H1 (cell line): ENCODE measurements around the gene SELENOO. TPM values are rescaled to one million over a fixed set of nuclear protein-coding genes. Genes with fewer than 3 reads are reported as not detected.

Source experiments
- CTCF ChIA-PET: fragments of 300-600 bp; sonication (Branson Sonifier 250); formaldehyde crosslinking; loops from one replicate; lab custom pipeline; 2021; ENCODE audit not compliant: partially characterized antibody; lab: Charles Lee
- POLR2A ChIA-PET: fragments of 300-600 bp; sonication (Branson Sonifier 250); formaldehyde crosslinking; loops from one replicate; lab custom pipeline; 2021; ENCODE audit warnings: inconsistent platforms; ENCODE audit not compliant: partially characterized antibody; lab: Charles Lee
- DNase-seq, 2 experiments: peaks; one replicate each; pipeline versions ENCODE4 v3.0.0 to v3.0.0-alpha.2; 2010 to 2022; ENCODE audit warnings: low spot score in 2 of 2, low read depth in 1 of 2, mixed read lengths in 1 of 2
- FAIRE-seq: peaks from 2 replicates; lab custom pipeline; 2011; peaks lifted over from hg19 to GRCh38; lab: Jason Lieb, UNC
- H2AFZ ChIP-seq: 2 replicates; pipeline ENCODE4 v1.8.1; 2012; ENCODE audit warnings: low read length, inconsistent platforms
- H2AK5ac ChIP-seq: 2 replicates; pipeline ENCODE4 v1.6.1; 2013; ENCODE audit warnings: low read depth, low read length
- H2BK120ac ChIP-seq: replicated peaks from 2 replicates; pipeline ENCODE3; 2013; ENCODE audit warnings: low read depth, low read length, inconsistent platforms
- H2BK12ac ChIP-seq: 2 replicates; pipeline ENCODE4 v1.6.1; 2013; ENCODE audit warnings: low read depth, low read length
- H2BK15ac ChIP-seq: 2 replicates; pipeline ENCODE4 v1.6.1; 2013; ENCODE audit warnings: low read length
- H2BK20ac ChIP-seq: 2 replicates; pipeline ENCODE4 v1.6.1; 2013; ENCODE audit warnings: low read length
- H2BK5ac ChIP-seq: 2 replicates; pipeline ENCODE4 v1.6.1; 2013; ENCODE audit warnings: low read depth, low read length
- H3K14ac ChIP-seq: 2 replicates; pipeline ENCODE4 v1.6.1; 2013; ENCODE audit warnings: inconsistent platforms; ENCODE audit not compliant: insufficient read length
- H3K18ac ChIP-seq: 2 replicates; pipeline ENCODE4 v1.6.1; 2013; ENCODE audit warnings: low read length; ENCODE audit errors: extremely low read depth
- H3K23ac ChIP-seq: 2 replicates; pipeline ENCODE4 v1.6.1; 2013; ENCODE audit warnings: inconsistent platforms; ENCODE audit not compliant: insufficient read length
- H3K23me2 ChIP-seq: 2 replicates; pipeline ENCODE4 v1.6.1; 2013; ENCODE audit warnings: low read depth, low read length
- H3K27ac ChIP-seq: 2 replicates; pipeline ENCODE4 v1.6.1; 2011; ENCODE audit warnings: low read depth, low read length, inconsistent platforms
- H3K27me3 ChIP-seq, 4 experiments: replicated peaks in 1 of 4; 1 replicate in 1 of 4; 2 replicates in 3 of 4; pipeline versions ENCODE4 v1.6.1 to v1.8.1; 2011 to 2013; ENCODE audit warnings: low read length in 3 of 4, mild to moderate bottlenecking in 3 of 4, inconsistent platforms in 2 of 4, mixed read lengths in 2 of 4, moderate library complexity in 1 of 4; ENCODE audit not compliant: control insufficient read depth in 3 of 4, insufficient read depth in 3 of 4; ENCODE audit errors: extremely low read depth in 1 of 4
- H3K36me3 ChIP-seq, 4 experiments: 2 replicates each; pipeline versions ENCODE4 v1.6.1 to v1.8.1; 2011 to 2013; ENCODE audit warnings: mild to moderate bottlenecking in 4 of 4, low read length in 3 of 4, moderate library complexity in 2 of 4, control low read depth in 1 of 4, inconsistent platforms in 1 of 4; ENCODE audit not compliant: insufficient read depth in 4 of 4, control insufficient read depth in 2 of 4
- H3K4ac ChIP-seq: replicated peaks from 2 replicates; pipeline ENCODE3; 2013; ENCODE audit warnings: low read length, low read depth, mixed read lengths, inconsistent platforms; ENCODE audit not compliant: insufficient read length
- H3K4me1 ChIP-seq, 4 experiments: replicated peaks in 1 of 4; 1 replicate in 1 of 4; 2 replicates in 3 of 4; pipeline versions ENCODE4 v1.6.1 to v1.8.1; 2011 to 2013; ENCODE audit warnings: low read length in 3 of 4, inconsistent platforms in 2 of 4, mixed read lengths in 1 of 4; ENCODE audit not compliant: insufficient read depth in 4 of 4, control insufficient read depth in 3 of 4
- H3K4me2 ChIP-seq, 2 experiments: 2 replicates each; pipeline versions ENCODE4 v1.6.1 to v1.8.1; 2011 to 2013; ENCODE audit warnings: low read depth in 2 of 2, low read length in 2 of 2, control low read depth in 1 of 2, inconsistent platforms in 1 of 2, mild to moderate bottlenecking in 1 of 2; ENCODE audit not compliant: insufficient read depth in 1 of 2
- H3K4me3 ChIP-seq, 4 experiments: fragments of 200-600, 300-600 bp in 1 of 4; sonication (generic), shearing (Covaris generic), sonication (Bioruptor Twin) in 1 of 4; 2 replicates each; pipeline versions ENCODE4 v1.5.1 to v1.8.1; 2011 to 2016; ENCODE audit warnings: low read length in 4 of 4, low read depth in 3 of 4, control low read depth in 2 of 4, inconsistent platforms in 2 of 4, mild to moderate bottlenecking in 2 of 4, mixed read lengths in 1 of 4, moderate library complexity in 1 of 4; ENCODE audit not compliant: insufficient read depth in 2 of 4; ENCODE audit errors: extremely low read depth in 1 of 4
- H3K56ac ChIP-seq: replicated peaks from 2 replicates; pipeline ENCODE3; 2013; ENCODE audit warnings: low read depth, mild to moderate bottlenecking, mixed read lengths, low read length, inconsistent platforms; ENCODE audit not compliant: insufficient read length
- H3K79me1 ChIP-seq: 2 replicates; pipeline ENCODE4 v1.6.1; 2013; ENCODE audit warnings: low read depth, low read length, control low read depth
- H3K79me2 ChIP-seq, 2 experiments: 2 replicates each; pipeline versions ENCODE4 v1.6.1 to v1.8.1; 2012 to 2013; ENCODE audit warnings: low read length in 2 of 2, mild to moderate bottlenecking in 2 of 2, inconsistent platforms in 1 of 2; ENCODE audit not compliant: insufficient read depth in 2 of 2, control insufficient read depth in 1 of 2
- H3K9ac ChIP-seq, 4 experiments: replicated peaks in 1 of 4; 1 replicate in 1 of 4; 2 replicates in 3 of 4; pipeline versions ENCODE4 v1.6.1 to v1.8.1; 2011 to 2013; ENCODE audit warnings: low read depth in 3 of 4, low read length in 3 of 4, control low read depth in 2 of 4, mild to moderate bottlenecking in 2 of 4, moderate library complexity in 2 of 4, inconsistent platforms in 1 of 4; ENCODE audit errors: extremely low read depth in 1 of 4
- H3K9me3 ChIP-seq, 2 experiments: 2 replicates each; pipeline versions ENCODE4 v1.6.1 to v1.8.1; 2012 to 2013; ENCODE audit warnings: mild to moderate bottlenecking in 2 of 2, moderate library complexity in 2 of 2, control low read depth in 1 of 2, inconsistent platforms in 1 of 2, low read depth in 1 of 2, low read length in 1 of 2, mixed read lengths in 1 of 2; ENCODE audit not compliant: insufficient read depth in 2 of 2
- H4K20me1 ChIP-seq, 2 experiments: replicated peaks in 1 of 2; 2 replicates each; pipeline versions ENCODE3 to v1.8.1; 2011 to 2013; ENCODE audit warnings: inconsistent platforms in 2 of 2, low read length in 2 of 2, mild to moderate bottlenecking in 1 of 2; ENCODE audit not compliant: insufficient read depth in 2 of 2, control insufficient read depth in 1 of 2
- H4K5ac ChIP-seq: 2 replicates; pipeline ENCODE4 v1.6.1; 2013; ENCODE audit warnings: low read length, low read depth, mixed read lengths, inconsistent platforms; ENCODE audit not compliant: insufficient read length
- H4K8ac ChIP-seq: 2 replicates; pipeline ENCODE4 v1.8.0; 2013; ENCODE audit warnings: mild to moderate bottlenecking, moderate library complexity, low read length, inconsistent platforms; ENCODE audit not compliant: insufficient read depth; ENCODE audit errors: extremely low read depth
- H4K91ac ChIP-seq: replicated peaks from 2 replicates; pipeline ENCODE3; 2013; ENCODE audit warnings: low read length, mixed read lengths, inconsistent platforms; ENCODE audit not compliant: insufficient read length
- WGBS, 2 experiments: shearing (Covaris generic) in 1 of 2; methylation state at CpG; one replicate each; pipeline versions ENCODE4 v1.1.6 to v1.1.7; 2013 to 2015; ENCODE audit warnings: low lambda C conversion rate in 2 of 2, mixed read lengths in 2 of 2, inconsistent platforms in 1 of 2, low coverage in 1 of 2, missing lambda C conversion rate in 1 of 2; ENCODE audit not compliant: insufficient replicate concordance in 2 of 2, insufficient coverage in 1 of 2, insufficient read length in 1 of 2; ENCODE audit errors: extremely low coverage in 1 of 2, missing lambda C conversion rate in 1 of 2; 5-methylcytosine and 5-hydroxymethylcytosine counted together
- polyA plus RNA-seq, 7 experiments: library from polyadenylated mRNA; depleted of rRNA in 3 of 7; stranded (reverse) in 5 of 7; unstranded in 2 of 7; fragments of >200 nt in 5 of 7; fragments of 200-250 nt in 2 of 7; gene quantifications; 1 replicate in 5 of 7; 2 replicates in 1 of 7; 4 replicates in 1 of 7; pipeline versions ENCODE4 v1.2.1 to v1.2.3, GENCODE V29; 2011 to 2013; ENCODE audit warnings: missing spikeins in 2 of 7, mixed read lengths in 2 of 7
- total RNA-seq: library from RNA; stranded (reverse); fragmentation: NEBNext Ultra II Directional; extraction: Animal tissue kit (Norgen Biotek cat#: 25700); gene quantifications from 2 replicates; pipeline ENCODE4 v1.2.1, GENCODE V29; 2021

The SELENOO gene
- total and polyA plus RNA-seq, 2 of the 8 experiments (the other 6 are each of a cell fraction or from before 2014, with no cell fraction given): 18.6 to 25.1 TPM

- Histone ChIP-seq H3K9me3 (no peaks in the 10 kb centered on the region; a peak in 1 of 4 replicates), H3K36me3 (peaks cover 3 to 30% (median 18%) of the 10 kb centered on the region in 4 experiments)
- FAIRE-seq: no peak
Observed at GRCh38 chr22:50222508-50222907, 21.7 kb downstream of the SELENOO start.

More at GRCh38 chr22:50222508-50222907, 21.7 kb downstream of the SELENOO start:
- peaks cover 2% of the 10 kb centered on the region; the same call in 1 of the 2 replicates for H3K79me1 ChIP-seq
- H4K91ac ChIP-seq: no peak overlapping the region
- no peak overlapping the region for H3K9ac ChIP-seq
- DNase-seq: no peak
- H2BK5ac ChIP-seq: no peak overlapping the region
- H3K18ac ChIP-seq: no peak overlapping the region
- H2AK5ac ChIP-seq: no peak overlapping the region
- ChIA-PET CTCF (interaction anchor here (0.6 to 9.2 kb wide), 4 partner anchors 18 to 245 kb away, joined by 3 to 77 read pairs (median 4); no protein-coding TSS in a partner anchor), POLR2A (no interaction called here)
- H3K23ac ChIP-seq: no peak overlapping the region
- 92% methylated on average over 6 of the region's 8 CpGs; no CpG with 5 or more reads in 1 of the 2 experiments for WGBS, 2 experiments
- no peak overlapping the region for H3K14ac ChIP-seq
- no peaks in the 10 kb centered on the region for H3K27me3 ChIP-seq
- H3K4me3 ChIP-seq: no peak overlapping the region
- H2BK120ac ChIP-seq: no peak overlapping the region
- H3K4ac ChIP-seq: no peak overlapping the region
- no peak overlapping the region for H3K4me2 ChIP-seq
- H4K20me1 ChIP-seq: peaks cover 7 to 33% of the 10 kb centered on the region in 2 experiments
- H3K23me2 ChIP-seq: no peaks in the 10 kb centered on the region
- H2BK12ac ChIP-seq: no peak overlapping the region
- H4K5ac ChIP-seq: no peak overlapping the region
- no peak overlapping the region for H2BK15ac ChIP-seq
- H3K56ac ChIP-seq: no peak overlapping the region
- no peaks in the 10 kb centered on the region for H3K79me2 ChIP-seq
- no peak overlapping the region for H2AFZ ChIP-seq
- H4K8ac ChIP-seq: no peak overlapping the region
- H3K27ac ChIP-seq: no peak overlapping the region
- no peak overlapping the region for H2BK20ac ChIP-seq
- H3K4me1 ChIP-seq: peaks cover 0 to 11% (median 2%) of the 10 kb centered on the region in 4 experiments; a peak in 3 of 7 replicates
